OCI-LY3 (cell line): ENCODE data around the gene CIAO1.

ENCODE experiments used
- H2AFZ ChIP-seq: fragments of 200-600, 300-600 bp; shearing (Covaris generic); 2 replicates; pipeline ENCODE4 v1.6.0; 2014; ENCODE audit warnings: antibody characterized with exemption, low read depth, low read length
- H3K27ac ChIP-seq: fragments of 200-600, 300-600 bp; sonication (generic); 2 replicates; pipeline ENCODE4 v1.5.1; 2014; ENCODE audit warnings: mild to moderate bottlenecking, low read length, moderate library complexity, mixed read lengths
- H3K27me3 ChIP-seq: fragments of 200-600, 300-600 bp; sonication (generic); 2 replicates; pipeline ENCODE4 v1.6.1; 2014; ENCODE audit warnings: low read depth, low read length, mixed read lengths
- H3K36me3 ChIP-seq: fragments of 200-600, 300-600 bp; sonication (generic); replicated peaks from 2 replicates; pipeline ENCODE3; 2014; ENCODE audit warnings: low read depth, low read length, mixed read lengths
- H3K4me1 ChIP-seq: fragments of 300-600, 200-600 bp; sonication (generic); 2 replicates; pipeline ENCODE4 v1.6.1; 2014; ENCODE audit warnings: low read length, mixed read lengths
- H3K4me2 ChIP-seq: fragments of 200-600, 300-600 bp; sonication (generic); 2 replicates; pipeline ENCODE4 v1.6.1; 2014; ENCODE audit warnings: low read length, mixed read lengths
- H3K4me3 ChIP-seq: fragments of 300-600, 200-600 bp; sonication (generic); 2 replicates; pipeline ENCODE4 v1.5.1; 2014; ENCODE audit warnings: antibody characterized with exemption, mild to moderate bottlenecking, low read length, moderate library complexity
- H3K79me2 ChIP-seq: fragments of 300-600, 200-600 bp; shearing (Covaris generic); 2 replicates; pipeline ENCODE4 v1.6.1; 2014; ENCODE audit warnings: mild to moderate bottlenecking, low read length, mixed read lengths
- H3K9ac ChIP-seq: fragments of 300-600, 200-600 bp; shearing (Covaris generic); 2 replicates; pipeline ENCODE4 v1.6.0; 2014; ENCODE audit warnings: mild to moderate bottlenecking, low read length, moderate library complexity
- H3K9me3 ChIP-seq: fragments of 200-600, 300-600 bp; shearing (Covaris generic); 2 replicates; pipeline ENCODE4 v1.6.1; 2014; ENCODE audit warnings: low read length, mixed read lengths; ENCODE audit not compliant: insufficient read depth
- H4K20me1 ChIP-seq: fragments of 200-600, 300-600 bp; sonication (generic); 2 replicates; pipeline ENCODE4 v1.6.1; 2016; ENCODE audit warnings: low read length, mixed read lengths; ENCODE audit not compliant: insufficient read depth
- EZH2phosphoT487 ChIP-seq: fragments of 200-600 bp; shearing (Covaris generic); IDR thresholded peaks from 2 replicates; pipeline ENCODE4 v1.6.1; 2018; ENCODE audit warnings: antibody characterized with exemption, mixed run types, low read depth
- TF ChIP-seq, protein P1 (sequence below): fragments of 200-600, 300-600 bp; sonication (generic); IDR thresholded peaks from 2 replicates; pipeline ENCODE4 v1.5.1; 2014; ENCODE audit warnings: antibody characterized with exemption, low read length, low read depth

CIAO1 gene

DNA sequence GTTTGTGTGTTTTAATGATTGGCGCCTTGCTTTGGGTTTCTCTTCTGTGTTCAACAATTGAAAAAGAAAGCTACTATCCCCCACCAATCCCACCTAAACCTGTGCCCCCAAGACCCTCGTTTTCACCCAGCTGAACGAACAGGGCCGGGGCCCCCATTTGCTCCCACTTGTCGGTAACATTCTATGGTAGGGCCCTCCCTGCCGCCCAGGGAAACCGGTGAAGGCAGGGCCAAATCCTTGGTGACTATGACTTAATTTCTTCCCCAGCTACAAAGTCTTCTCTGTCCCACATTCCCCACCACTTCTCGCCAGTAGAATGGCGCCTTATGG is 39.9 kb downstream of the CIAO1 start:
- peaks cover 53% of the 10 kb centered on the region for H3K79me2 ChIP-seq
- peak overlapping the region; percentile 97 for H3K4me3 ChIP-seq
- no peaks in the 10 kb centered on the region for H3K9me3 ChIP-seq
- TF ChIP-seq, protein P1, sequence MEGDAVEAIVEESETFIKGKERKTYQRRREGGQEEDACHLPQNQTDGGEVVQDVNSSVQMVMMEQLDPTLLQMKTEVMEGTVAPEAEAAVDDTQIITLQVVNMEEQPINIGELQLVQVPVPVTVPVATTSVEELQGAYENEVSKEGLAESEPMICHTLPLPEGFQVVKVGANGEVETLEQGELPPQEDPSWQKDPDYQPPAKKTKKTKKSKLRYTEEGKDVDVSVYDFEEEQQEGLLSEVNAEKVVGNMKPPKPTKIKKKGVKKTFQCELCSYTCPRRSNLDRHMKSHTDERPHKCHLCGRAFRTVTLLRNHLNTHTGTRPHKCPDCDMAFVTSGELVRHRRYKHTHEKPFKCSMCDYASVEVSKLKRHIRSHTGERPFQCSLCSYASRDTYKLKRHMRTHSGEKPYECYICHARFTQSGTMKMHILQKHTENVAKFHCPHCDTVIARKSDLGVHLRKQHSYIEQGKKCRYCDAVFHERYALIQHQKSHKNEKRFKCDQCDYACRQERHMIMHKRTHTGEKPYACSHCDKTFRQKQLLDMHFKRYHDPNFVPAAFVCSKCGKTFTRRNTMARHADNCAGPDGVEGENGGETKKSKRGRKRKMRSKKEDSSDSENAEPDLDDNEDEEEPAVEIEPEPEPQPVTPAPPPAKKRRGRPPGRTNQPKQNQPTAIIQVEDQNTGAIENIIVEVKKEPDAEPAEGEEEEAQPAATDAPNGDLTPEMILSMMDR = no peak
- TF ChIP-seq EZH2phosphoT487 = no peak
- H3K4me2 ChIP-seq = peak overlapping the region; percentile 97
- H3K4me1 ChIP-seq = peaks cover 13% of the 10 kb centered on the region
- peak overlapping the region; percentile 96 for H3K9ac ChIP-seq
- no peaks in the 10 kb centered on the region for H4K20me1 ChIP-seq
- no peaks in the 10 kb centered on the region for H3K27me3 ChIP-seq
- H3K27ac ChIP-seq = peak overlapping the region; percentile 77
- H2AFZ ChIP-seq = peak overlapping the region; percentile 43; the same call in 1 of the 2 replicates
- peaks cover 32% of the 10 kb centered on the region for H3K36me3 ChIP-seq

DNA sequence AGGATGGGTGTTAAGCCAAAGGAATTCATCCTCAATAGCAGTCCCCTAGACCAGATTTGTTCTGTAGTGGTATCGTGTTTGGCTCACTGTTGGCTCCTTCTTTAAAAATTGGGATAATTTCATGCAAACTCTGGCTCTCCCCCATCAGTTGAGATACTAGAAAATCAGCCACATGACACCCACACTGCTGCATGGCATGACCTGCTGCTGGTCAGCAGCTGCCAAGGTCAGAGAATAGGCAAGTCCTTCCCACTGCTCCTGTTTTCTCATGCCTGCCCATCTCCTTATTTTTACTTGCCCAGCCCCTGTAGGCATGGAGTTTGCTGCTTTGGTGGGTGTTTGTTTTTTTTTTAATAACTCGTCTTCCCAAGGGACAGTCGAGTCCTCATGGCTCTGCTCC is 40.3 kb downstream of the CIAO1 start:
- TF ChIP-seq, protein P1 = no peak
- no peak for TF ChIP-seq EZH2phosphoT487
- Histone ChIP-seq H3K27me3 (no peaks in the 10 kb centered on the region), H3K4me1 (peaks cover 13% of the 10 kb centered on the region), H2AFZ (peak overlapping the region; percentile 43; the same call in 1 of the 2 replicates), H3K4me2 (peak overlapping the region; percentile 97), H3K9ac (peak overlapping the region; percentile 96), H4K20me1 (no peaks in the 10 kb centered on the region), H3K9me3 (no peaks in the 10 kb centered on the region), H3K4me3 (peak overlapping the region; percentile 97), H3K79me2 (peaks cover 48% of the 10 kb centered on the region), H3K36me3 (peaks cover 28% of the 10 kb centered on the region), H3K27ac (peak overlapping the region; percentile 77; the same call in 1 of the 2 replicates)

DNA sequence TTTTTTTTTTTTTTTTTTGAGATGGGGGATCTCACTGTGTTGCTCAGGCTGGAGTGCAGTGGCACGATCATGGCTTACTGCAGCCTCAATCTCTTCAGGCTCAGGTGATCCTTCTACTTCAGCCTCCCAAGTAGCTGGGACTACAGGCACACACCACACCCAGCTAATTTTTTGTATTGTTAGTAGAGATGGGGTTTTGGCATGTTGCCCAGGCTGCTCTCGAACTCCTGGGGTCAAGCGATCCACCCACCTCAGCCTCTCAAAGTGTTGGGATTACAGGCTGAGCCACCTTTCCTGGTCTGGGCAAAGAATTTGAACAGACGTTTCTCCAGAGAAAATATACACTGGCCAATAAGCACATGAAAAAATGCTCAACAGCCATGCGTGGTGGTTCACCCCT is 42.2 kb downstream of the CIAO1 start:
- no peak overlapping the region for H3K4me3 ChIP-seq
- peaks cover 13% of the 10 kb centered on the region for H3K4me1 ChIP-seq
- no peak overlapping the region for H3K9ac ChIP-seq
- no peaks in the 10 kb centered on the region for H3K27me3 ChIP-seq
- H3K36me3 ChIP-seq = peaks cover 9% of the 10 kb centered on the region
- H3K9me3 ChIP-seq = no peaks in the 10 kb centered on the region
- no peak overlapping the region for H3K27ac ChIP-seq
- no peak overlapping the region for H2AFZ ChIP-seq
- TF ChIP-seq, protein P1 = no peak
- no peak for TF ChIP-seq EZH2phosphoT487
- H3K4me2 ChIP-seq = no peak overlapping the region
- H3K79me2 ChIP-seq = peaks cover 30% of the 10 kb centered on the region
- H4K20me1 ChIP-seq = no peaks in the 10 kb centered on the region

DNA sequence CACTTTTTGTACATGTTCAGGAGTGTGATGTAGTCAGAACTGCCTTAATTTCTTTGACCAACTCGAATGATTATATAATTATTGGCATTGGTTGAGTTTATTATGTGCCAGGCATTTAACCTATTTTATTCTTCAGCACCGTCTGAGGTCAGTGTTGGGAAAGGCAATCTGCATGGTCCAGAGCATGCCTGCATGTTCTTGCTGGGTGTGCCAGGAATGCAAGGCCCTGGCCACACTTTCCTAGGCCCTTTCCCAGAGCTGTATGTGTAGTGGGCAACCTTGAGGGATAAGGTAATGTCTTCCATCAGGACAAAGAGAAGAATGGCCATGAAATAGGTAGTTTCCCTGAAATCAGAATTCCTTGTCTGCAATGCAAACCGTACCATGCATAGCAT is 49.0 kb downstream of the CIAO1 start:
- TF ChIP-seq, protein P1 = no peak
- no peak for TF ChIP-seq EZH2phosphoT487
- no peak overlapping the region for H3K27ac ChIP-seq

More for the DNA sequence above, 49.0 kb downstream of the CIAO1 start:
- H3K9ac ChIP-seq = no peak overlapping the region
- H3K79me2 ChIP-seq = no peaks in the 10 kb centered on the region
- no peak overlapping the region for H3K4me2 ChIP-seq
- no peak overlapping the region for H2AFZ ChIP-seq
- H3K36me3 ChIP-seq = no peaks in the 10 kb centered on the region
- no peaks in the 10 kb centered on the region for H3K9me3 ChIP-seq
- H4K20me1 ChIP-seq = no peaks in the 10 kb centered on the region
- no peak overlapping the region for H3K4me3 ChIP-seq
- H3K4me1 ChIP-seq = peaks cover 4% of the 10 kb centered on the region; the same call in 1 of the 2 replicates
- no peaks in the 10 kb centered on the region for H3K27me3 ChIP-seq
